T-helper 2 cell treated with Interferon-gamma antibody and Interleukin-4, amounts not matched to agents 5 μg/mL and 100 μg/mL, for 36 hours (primary cell): ENCODE measurements around the gene OR52R1.

ENCODE experiments used
- DNase-seq: peaks from one replicate; pipeline ENCODE4 v3.0.0; 2021; ENCODE audit warnings: low spot score
- H3K27ac Mint-ChIP-seq: one replicate; pipeline ENCODE4 v1.8.0; 2021; ENCODE audit warnings: mild to moderate bottlenecking, mixed read lengths
- H3K27me3 Mint-ChIP-seq: one replicate; pipeline ENCODE4 v1.8.0; 2021; ENCODE audit warnings: low read depth, mixed read lengths
- H3K36me3 Mint-ChIP-seq: one replicate; pipeline ENCODE4 v1.8.0; 2021; ENCODE audit warnings: low read depth, mixed read lengths
- H3K4me1 Mint-ChIP-seq: one replicate; pipeline ENCODE4 v1.8.0; 2021; ENCODE audit warnings: low read depth, mixed read lengths
- H3K4me3 Mint-ChIP-seq: one replicate; pipeline ENCODE4 v1.8.0; 2022; ENCODE audit warnings: mild to moderate bottlenecking, moderate library complexity, mixed read lengths
- H3K9me3 Mint-ChIP-seq: one replicate; pipeline ENCODE4 v1.8.0; 2021; ENCODE audit warnings: mixed read lengths

The OR52R1 gene

GRCh38 chr11:4782454-4782853 lies 21.7 kb downstream of the OR52R1 start:
- Mint-ChIP-seq H3K4me3 (no peak overlapping the region), H3K4me1 (no peaks in the 10 kb centered on the region), H3K27ac (no peak overlapping the region), H3K36me3 (no peaks in the 10 kb centered on the region), H3K27me3 (no peaks in the 10 kb centered on the region), H3K9me3 (no peaks in the 10 kb centered on the region)
- DNase-seq: no peak

- Mint-ChIP-seq H3K4me1 (no peaks in the 10 kb centered on the region), H3K27me3 (no peaks in the 10 kb centered on the region), H3K36me3 (no peaks in the 10 kb centered on the region), H3K9me3 (no peaks in the 10 kb centered on the region), H3K4me3 (no peak within 1 kb of the TSS), H3K27ac (no peak within 1 kb of the TSS)
- no peak for DNase-seq
Measured at GRCh38 chr11:4769838-4770237, 34.3 kb downstream of the OR52R1 start, which contains the start of gene OR51F1. Gene OR51F1 (minus strand): TSS chr11:4769938. CDS start chr11:4769938, 0 bp downstream.

- H3K27me3 Mint-ChIP-seq: no peaks in the 10 kb centered on the region
- no peaks in the 10 kb centered on the region for H3K36me3 Mint-ChIP-seq
- H3K4me1 Mint-ChIP-seq: no peaks in the 10 kb centered on the region
- DNase-seq: no peak
- H3K27ac Mint-ChIP-seq: no peak overlapping the region
- H3K4me3 Mint-ChIP-seq: no peak overlapping the region
- H3K9me3 Mint-ChIP-seq: no peaks in the 10 kb centered on the region
Measured at GRCh38 chr11:4768094-4768493, 36.1 kb downstream of the OR52R1 start.

- H3K27me3 Mint-ChIP-seq: no peaks in the 10 kb centered on the region
- no peak overlapping the region for H3K4me3 Mint-ChIP-seq
- no peaks in the 10 kb centered on the region for H3K9me3 Mint-ChIP-seq
- no peak overlapping the region for H3K27ac Mint-ChIP-seq
- H3K36me3 Mint-ChIP-seq: no peaks in the 10 kb centered on the region
- H3K4me1 Mint-ChIP-seq: no peaks in the 10 kb centered on the region
- DNase-seq: no peak
Measured at GRCh38 chr11:4766420-4767043, 37.6 kb downstream of the OR52R1 start.

GRCh38 chr11:4763096-4763495 lies 41.1 kb downstream of the OR52R1 start:
- Mint-ChIP-seq H3K4me1 (no peaks in the 10 kb centered on the region), H3K4me3 (no peak overlapping the region), H3K27me3 (no peaks in the 10 kb centered on the region), H3K27ac (no peak overlapping the region), H3K9me3 (no peaks in the 10 kb centered on the region), H3K36me3 (no peaks in the 10 kb centered on the region)
- DNase-seq: no peak
